Panc1 (cell line): Measurements from ENCODE around the gene ZDHHC4. TPM values are rescaled to one million over a fixed set of nuclear protein-coding genes. Genes with fewer than 3 reads are reported as not detected.
A peak's percentile ranks its signal among the peaks of the same experiment; 100 is the strongest.

Experiments used
- ATAC-seq: fragments of 200-7000 bp; cut with Tn5 transposase; 2 replicates; pipeline ENCODE4 v1.9.1; 2020; ENCODE audit warnings: mild to moderate bottlenecking, moderate library complexity
- BruUV-seq: library from RNA; stranded (reverse); fragments of 400-500 nt; replicated peaks from 2 replicates; lab custom pipeline; 2021; lab: Mats Ljungman, UMichigan
- CTCF ChIA-PET: fragments of 300-600 bp; sonication (Branson Sonifier 250); formaldehyde crosslinking; loops from one replicate; lab custom pipeline; 2022; ENCODE audit warnings: antibody characterized with exemption; lab: Charles Lee
- POLR2A ChIA-PET: fragments of 300-600 bp; sonication (Branson Sonifier 250); formaldehyde crosslinking; loops from one replicate; lab custom pipeline; 2022; ENCODE audit warnings: antibody characterized with exemption; lab: Charles Lee
- DNase-seq: peaks from one replicate; pipeline ENCODE4 v3.0.0-alpha.2; 2010; ENCODE audit warnings: low read depth, low spot score
- H3K27ac ChIP-seq: 2 replicates; pipeline ENCODE4 v1.5.1; 2011; ENCODE audit warnings: mild to moderate bottlenecking, low read length, inconsistent platforms
- H3K27me3 ChIP-seq: fragments of 200-500 bp; sonication (Bioruptor generic); 2 replicates; pipeline ENCODE4 v1.6.0; 2014; ENCODE audit warnings: low read length, inconsistent platforms; ENCODE audit not compliant: control insufficient read depth, insufficient read depth
- H3K36me3 ChIP-seq: fragments of 200-500 bp; sonication (Bioruptor generic); 2 replicates; pipeline ENCODE4 v1.5.1; 2014; ENCODE audit warnings: inconsistent platforms, mild to moderate bottlenecking, low read length, moderate library complexity; ENCODE audit not compliant: control insufficient read depth, insufficient read depth
- H3K4me1 ChIP-seq: 2 replicates; pipeline ENCODE4 v1.5.1; 2011; ENCODE audit warnings: inconsistent platforms, mild to moderate bottlenecking, low read length, moderate library complexity; ENCODE audit not compliant: control insufficient read depth, insufficient read depth
- H3K4me3 ChIP-seq, 2 experiments: 2 replicates each; pipeline ENCODE4 v1.5.1; 2011 to 2012; ENCODE audit warnings: low read depth in 2 of 2, low read length in 2 of 2, mild to moderate bottlenecking in 2 of 2, inconsistent platforms in 1 of 2, moderate library complexity in 1 of 2
- H3K9me3 ChIP-seq: fragments of 200-500 bp; sonication (Bioruptor generic); 2 replicates; pipeline ENCODE4 v1.5.1; 2014; ENCODE audit warnings: low read depth, mild to moderate bottlenecking, inconsistent platforms, low read length, moderate library complexity; ENCODE audit not compliant: control insufficient read depth, insufficient read depth
- CTCF ChIP-seq: fragments of 450-650 bp; IDR thresholded peaks from 2 replicates; pipeline ENCODE4 v1.5.1; 2017; ENCODE audit warnings: mild to moderate bottlenecking
- POLR2AphosphoS5 ChIP-seq: IDR thresholded peaks from 2 replicates; pipeline ENCODE4 v1.6.1; 2012; ENCODE audit warnings: mild to moderate bottlenecking, low read depth, low read length, moderate library complexity
- SIN3A ChIP-seq: IDR thresholded peaks from 2 replicates; pipeline ENCODE4 v1.6.1; 2012; ENCODE audit warnings: low read depth, mild to moderate bottlenecking, low read length, moderate library complexity, borderline replicate concordance; ENCODE audit not compliant: insufficient read depth
- TCF7L2 ChIP-seq: IDR thresholded peaks from 2 replicates; pipeline ENCODE4 v1.6.1; 2011; ENCODE audit warnings: mild to moderate bottlenecking, low read depth, low read length, inconsistent platforms
- in situ Hi-C: cut with HindIII; loops from 2 replicates; pipeline ENCODE4 v1.10.0; 2016; ENCODE audit warnings: low sequenced_read_pairs, low pct_unique_long_range_greater_than_20kb
- intact Hi-C: fragments of 100-400 bp; cut with micrococcal nuclease; formaldehyde crosslinking; loops from one replicate; pipeline ENCODE4 v1.10.0; 2022; ENCODE audit not compliant: unreplicated experiment
- total RNA-seq: library from RNA; stranded (reverse); gene quantifications from one replicate; pipeline ENCODE4 v1.2.1, GENCODE V29; 2021; ENCODE audit not compliant: unreplicated experiment
- TF ChIP-seq, protein P1 (sequence below), 2 experiments: IDR thresholded peaks; 2 replicates each; pipeline ENCODE4 v1.6.1; 2011 to 2012; ENCODE audit warnings: low read depth in 2 of 2, control low read depth in 1 of 2, low read length in 1 of 2, mild to moderate bottlenecking in 1 of 2, moderate library complexity in 1 of 2; ENCODE audit not compliant: insufficient read depth in 1 of 2

Gene ZDHHC4
- total RNA-seq, 1 experiment from 2014 or later, result 113 TPM

DNA sequence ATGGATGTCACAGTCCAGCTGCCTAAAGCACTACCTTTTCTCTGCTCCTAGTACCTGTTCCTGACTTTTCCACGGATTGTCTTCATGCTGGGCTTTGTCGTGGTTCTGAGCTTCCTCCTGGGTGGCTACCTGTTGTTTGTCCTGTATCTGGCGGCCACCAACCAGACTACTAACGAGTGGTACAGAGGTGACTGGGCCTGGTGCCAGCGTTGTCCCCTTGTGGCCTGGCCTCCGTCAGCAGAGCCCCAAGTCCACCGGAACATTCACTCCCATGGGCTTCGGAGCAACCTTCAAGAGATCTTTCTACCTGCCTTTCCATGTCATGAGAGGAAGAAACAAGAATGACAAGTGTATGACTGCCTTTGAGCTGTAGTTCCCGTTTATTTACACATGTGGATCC is 11.3 kb downstream of the ZDHHC4 start:
- BruUV-seq, result no TSS peak
- ATAC-seq (no peak), DNase-seq (no peak)
- in situ Hi-C loops (no loop called here), intact Hi-C loops (no loop called here)
- H3K36me3 ChIP-seq, result peaks cover under 1% of the 10 kb centered on the region; the same call in 1 of the 2 replicates
- H3K27ac ChIP-seq, result no peak overlapping the region
- ChIA-PET POLR2A (no interaction called here), CTCF (interaction anchor here (0.6 kb wide), 1 partner anchor 22 kb away, joined by 3 read pairs; no protein-coding TSS in a partner anchor)
- peaks cover 8% of the 10 kb centered on the region for H3K4me1 ChIP-seq
- no peaks in the 10 kb centered on the region for H3K27me3 ChIP-seq
- H3K9me3 ChIP-seq, result no peaks in the 10 kb centered on the region
- no peak overlapping the region for H3K4me3 ChIP-seq
- no peak for TF ChIP-seq TCF7L2
- TF ChIP-seq POLR2AphosphoS5, result no peak
- TF ChIP-seq CTCF, result no peak
- TF ChIP-seq, protein P1, sequence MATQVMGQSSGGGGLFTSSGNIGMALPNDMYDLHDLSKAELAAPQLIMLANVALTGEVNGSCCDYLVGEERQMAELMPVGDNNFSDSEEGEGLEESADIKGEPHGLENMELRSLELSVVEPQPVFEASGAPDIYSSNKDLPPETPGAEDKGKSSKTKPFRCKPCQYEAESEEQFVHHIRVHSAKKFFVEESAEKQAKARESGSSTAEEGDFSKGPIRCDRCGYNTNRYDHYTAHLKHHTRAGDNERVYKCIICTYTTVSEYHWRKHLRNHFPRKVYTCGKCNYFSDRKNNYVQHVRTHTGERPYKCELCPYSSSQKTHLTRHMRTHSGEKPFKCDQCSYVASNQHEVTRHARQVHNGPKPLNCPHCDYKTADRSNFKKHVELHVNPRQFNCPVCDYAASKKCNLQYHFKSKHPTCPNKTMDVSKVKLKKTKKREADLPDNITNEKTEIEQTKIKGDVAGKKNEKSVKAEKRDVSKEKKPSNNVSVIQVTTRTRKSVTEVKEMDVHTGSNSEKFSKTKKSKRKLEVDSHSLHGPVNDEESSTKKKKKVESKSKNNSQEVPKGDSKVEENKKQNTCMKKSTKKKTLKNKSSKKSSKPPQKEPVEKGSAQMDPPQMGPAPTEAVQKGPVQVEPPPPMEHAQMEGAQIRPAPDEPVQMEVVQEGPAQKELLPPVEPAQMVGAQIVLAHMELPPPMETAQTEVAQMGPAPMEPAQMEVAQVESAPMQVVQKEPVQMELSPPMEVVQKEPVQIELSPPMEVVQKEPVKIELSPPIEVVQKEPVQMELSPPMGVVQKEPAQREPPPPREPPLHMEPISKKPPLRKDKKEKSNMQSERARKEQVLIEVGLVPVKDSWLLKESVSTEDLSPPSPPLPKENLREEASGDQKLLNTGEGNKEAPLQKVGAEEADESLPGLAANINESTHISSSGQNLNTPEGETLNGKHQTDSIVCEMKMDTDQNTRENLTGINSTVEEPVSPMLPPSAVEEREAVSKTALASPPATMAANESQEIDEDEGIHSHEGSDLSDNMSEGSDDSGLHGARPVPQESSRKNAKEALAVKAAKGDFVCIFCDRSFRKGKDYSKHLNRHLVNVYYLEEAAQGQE (IDR thresholded peaks at IDR 0.05; ENCODE audit: insufficient read depth in 1 of 2, low read depth in 2 of 2, low read length in 1 of 2), result no peak
- TF ChIP-seq SIN3A, result no peak

GRCh38 chr7:6589151-6589828 is 12.0 kb downstream of the ZDHHC4 start:
- no TSS peak for BruUV-seq
- peak overlapping the region; percentile 40 for H3K27ac ChIP-seq
- peaks cover 8% of the 10 kb centered on the region for H3K4me1 ChIP-seq
- no peak for ATAC-seq
- H3K36me3 ChIP-seq, result no peaks in the 10 kb centered on the region; the same call in none of the 2 replicates
- TF ChIP-seq CTCF, result no peak
- TF ChIP-seq TCF7L2, result no peak
- TF ChIP-seq POLR2AphosphoS5, result no peak
- TF ChIP-seq SIN3A, result no peak
- TF ChIP-seq, protein P1 (IDR thresholded peaks at IDR 0.05; ENCODE audit: insufficient read depth in 1 of 2, low read depth in 2 of 2, low read length in 1 of 2), result no peak
- H3K9me3 ChIP-seq, result no peaks in the 10 kb centered on the region
- intact Hi-C loops, result no loop called here
- DNase-seq, result no peak
- H3K27me3 ChIP-seq, result no peaks in the 10 kb centered on the region
- in situ Hi-C loops, result no loop called here
- CTCF ChIA-PET, result interaction anchor here (1.3 kb wide), 1 partner anchor 74 kb away, joined by 3 read pairs; no protein-coding TSS in a partner anchor
- POLR2A ChIA-PET, result no interaction called here
- H3K4me3 ChIP-seq, result peak overlapping the region in 1 of 2 experiments; percentile 38; a peak in 2 of 4 replicates
